ENCODE data around the gene ADSS1.

ADSS1 gene

DNA sequence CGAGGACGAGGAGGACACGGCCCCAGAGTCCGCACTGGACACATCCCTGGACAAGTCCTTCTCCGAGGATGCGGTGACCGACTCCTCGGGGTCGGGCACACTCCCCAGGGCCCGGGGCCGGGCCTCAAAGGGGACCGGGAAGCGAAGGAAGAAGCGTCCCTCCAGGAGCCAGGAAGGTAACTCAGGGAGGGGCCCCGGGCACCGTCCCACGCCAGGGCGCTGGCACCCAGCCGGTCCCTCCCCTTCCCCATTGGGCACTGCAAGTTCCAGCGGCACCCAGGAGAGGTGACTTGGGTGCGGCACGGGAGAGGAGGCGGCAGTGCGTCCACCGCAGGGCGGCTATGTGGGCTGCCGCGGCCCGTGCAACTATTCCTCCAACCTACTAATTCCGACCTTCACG lies 9.3 kb upstream of the ADSS1 start:
- Histone ChIP-seq H3K9me3 (ENCODE audit: control insufficient read depth, low read depth, low read length) (no peaks in the 10 kb centered on the region), H3K27me3 (ENCODE audit: control insufficient read depth, insufficient read depth, low read length) (no peaks in the 10 kb centered on the region), H3K4me3 (ENCODE audit: low read length) (no peak overlapping the region), H3K4me1 (ENCODE audit: control insufficient read depth, low read depth, low read length) (no peaks in the 10 kb centered on the region), H3K36me3 (ENCODE audit: control insufficient read depth, low read depth, low read length) (peaks cover 17% of the 10 kb centered on the region), H3K27ac (ENCODE audit: low read length) (no peak overlapping the region), H3K9ac (ENCODE audit: low read length) (no peak overlapping the region)

DNA sequence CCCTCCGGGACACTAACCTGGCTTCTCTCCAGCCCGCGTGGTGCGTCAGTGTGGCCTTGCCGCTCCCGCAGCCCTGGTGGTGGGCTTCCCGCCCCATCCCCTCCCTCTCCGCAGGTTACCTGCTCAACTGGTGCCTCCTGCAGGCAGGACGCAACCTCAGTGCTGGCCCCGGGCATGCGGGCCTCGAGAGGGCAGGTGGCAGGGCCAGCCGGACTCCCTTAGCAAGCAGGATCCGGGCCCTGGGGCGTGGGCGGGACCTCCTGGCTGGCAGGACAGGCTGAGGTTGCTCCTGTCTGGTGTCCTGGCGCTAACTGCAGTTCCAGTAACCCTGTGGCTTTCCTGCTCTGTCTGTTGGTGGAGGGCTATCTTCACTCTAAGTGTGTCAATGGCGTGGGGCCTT lies 8.6 kb upstream of the ADSS1 start:
- no peaks in the 10 kb centered on the region for H3K27me3 ChIP-seq (ENCODE audit: control insufficient read depth, insufficient read depth, low read length)
- no peak overlapping the region for H3K9ac ChIP-seq (ENCODE audit: low read length)
- no peak overlapping the region for H3K4me3 ChIP-seq (ENCODE audit: low read length)
- no peaks in the 10 kb centered on the region for H3K4me1 ChIP-seq (ENCODE audit: control insufficient read depth, low read depth, low read length)
- peaks cover 14% of the 10 kb centered on the region for H3K36me3 ChIP-seq (ENCODE audit: control insufficient read depth, low read depth, low read length)
- H3K9me3 ChIP-seq (ENCODE audit: control insufficient read depth, low read depth, low read length), result no peaks in the 10 kb centered on the region
- no peak overlapping the region for H3K27ac ChIP-seq (ENCODE audit: low read length)

DNA sequence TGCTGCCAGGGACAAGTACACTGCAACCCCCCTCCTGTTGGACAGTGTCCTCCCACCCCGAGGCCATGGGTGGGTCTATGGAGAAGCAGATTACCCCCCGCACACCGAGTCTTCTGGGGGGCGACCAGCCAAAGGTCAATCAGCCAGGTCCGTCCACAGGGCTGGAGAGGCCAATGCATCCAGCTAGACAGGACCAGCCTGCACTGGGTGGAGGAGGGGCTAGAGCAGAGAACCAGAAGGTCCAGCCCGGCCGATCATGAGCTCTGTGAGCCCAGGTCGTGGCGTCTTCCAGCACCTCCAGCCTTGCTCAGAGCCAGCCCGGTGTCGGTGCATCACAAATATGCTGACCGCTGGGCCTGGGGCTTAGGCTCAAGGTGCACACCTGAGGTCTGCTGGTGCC lies 8.2 kb upstream of the ADSS1 start:
- H3K27ac ChIP-seq (ENCODE audit: low read length), result no peak overlapping the region
- no peak overlapping the region for H3K9ac ChIP-seq (ENCODE audit: low read length)
- H3K4me3 ChIP-seq (ENCODE audit: low read length), result no peak overlapping the region
- no peaks in the 10 kb centered on the region for H3K27me3 ChIP-seq (ENCODE audit: control insufficient read depth, insufficient read depth, low read length)
- H3K9me3 ChIP-seq (ENCODE audit: control insufficient read depth, low read depth, low read length), result no peaks in the 10 kb centered on the region
- no peaks in the 10 kb centered on the region for H3K4me1 ChIP-seq (ENCODE audit: control insufficient read depth, low read depth, low read length)
- H3K36me3 ChIP-seq (ENCODE audit: control insufficient read depth, low read depth, low read length), result peaks cover 12% of the 10 kb centered on the region

DNA sequence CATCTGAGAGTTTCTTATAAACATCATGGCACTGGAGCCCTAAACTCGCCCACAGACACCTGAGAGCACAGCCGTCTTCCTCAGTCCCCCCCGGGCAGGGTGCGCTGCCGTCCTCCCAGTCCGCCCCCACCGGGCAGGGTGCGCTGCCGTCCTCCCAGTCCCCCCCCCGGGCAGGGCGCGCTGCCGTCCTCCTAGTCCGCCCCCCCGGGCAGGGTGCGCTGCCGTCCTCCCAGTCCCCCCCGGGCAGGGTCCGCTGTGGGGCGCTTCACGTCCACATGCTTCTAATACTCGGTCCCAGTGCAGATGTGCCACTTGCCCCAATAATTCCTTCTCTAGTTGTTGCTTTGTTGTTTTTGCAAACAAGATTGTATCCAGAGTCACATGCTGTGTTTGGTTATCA lies 6.9 kb upstream of the ADSS1 start:
- H3K36me3 ChIP-seq (ENCODE audit: control insufficient read depth, low read depth, low read length), result peaks cover 8% of the 10 kb centered on the region
- no peaks in the 10 kb centered on the region for H3K9me3 ChIP-seq (ENCODE audit: control insufficient read depth, low read depth, low read length)
- H3K27ac ChIP-seq (ENCODE audit: low read length), result no peak overlapping the region
- no peaks in the 10 kb centered on the region for H3K27me3 ChIP-seq (ENCODE audit: control insufficient read depth, insufficient read depth, low read length)
- H3K4me1 ChIP-seq (ENCODE audit: control insufficient read depth, low read depth, low read length), result no peaks in the 10 kb centered on the region
- no peak overlapping the region for H3K4me3 ChIP-seq (ENCODE audit: low read length)
- H3K9ac ChIP-seq (ENCODE audit: low read length), result no peak overlapping the region

DNA sequence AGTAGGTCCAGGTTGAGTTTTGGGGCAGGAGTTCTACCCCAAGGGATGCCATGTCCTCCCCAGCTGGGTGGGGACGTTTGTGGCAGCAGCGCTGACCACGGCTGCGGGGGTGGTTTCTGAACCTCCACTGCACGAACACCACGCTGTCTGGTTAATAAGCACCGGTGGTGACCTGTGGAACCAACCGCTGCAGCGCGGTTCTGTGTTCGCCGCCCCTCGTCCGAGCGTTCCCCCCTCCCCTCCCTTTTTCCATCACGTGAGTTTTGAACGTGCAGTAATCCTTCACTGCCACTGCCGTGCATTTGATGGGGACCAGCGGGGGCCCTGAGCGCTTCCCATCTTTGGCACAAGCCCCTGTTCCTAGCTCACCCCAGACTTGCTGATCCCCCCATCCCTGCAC lies 6.4 kb upstream of the ADSS1 start:
- Histone ChIP-seq H3K4me3 (ENCODE audit: low read length) (no peak overlapping the region), H3K4me1 (ENCODE audit: control insufficient read depth, low read depth, low read length) (no peaks in the 10 kb centered on the region), H3K9me3 (ENCODE audit: control insufficient read depth, low read depth, low read length) (no peaks in the 10 kb centered on the region), H3K27me3 (ENCODE audit: control insufficient read depth, insufficient read depth, low read length) (no peaks in the 10 kb centered on the region), H3K9ac (ENCODE audit: low read length) (no peak overlapping the region), H3K27ac (ENCODE audit: low read length) (no peak overlapping the region), H3K36me3 (ENCODE audit: control insufficient read depth, low read depth, low read length) (peaks cover 6% of the 10 kb centered on the region)

DNA sequence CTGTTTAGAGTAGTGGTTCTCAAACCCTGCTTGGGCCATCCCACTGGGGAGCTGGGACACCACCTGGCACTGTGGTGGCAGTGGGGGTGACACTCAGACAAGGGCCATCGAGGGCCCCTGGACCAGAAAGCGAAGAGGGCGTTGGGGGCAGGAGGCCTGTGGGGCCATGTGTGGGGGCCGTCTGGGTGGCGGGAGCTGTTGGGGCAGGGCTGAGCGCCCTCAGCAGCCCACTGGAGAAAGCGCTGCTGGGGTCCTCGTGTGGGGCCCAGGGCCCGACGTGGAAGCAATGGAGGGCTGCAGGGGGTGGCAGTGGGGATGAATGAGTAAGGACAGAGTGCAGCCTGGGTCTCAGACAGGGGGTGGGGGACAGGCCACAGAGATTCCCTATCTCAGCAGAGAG lies 5.9 kb upstream of the ADSS1 start:
- Histone ChIP-seq H3K27me3 (ENCODE audit: control insufficient read depth, insufficient read depth, low read length) (no peaks in the 10 kb centered on the region), H3K27ac (ENCODE audit: low read length) (no peak overlapping the region), H3K36me3 (ENCODE audit: control insufficient read depth, low read depth, low read length) (peaks cover 6% of the 10 kb centered on the region), H3K9me3 (ENCODE audit: control insufficient read depth, low read depth, low read length) (no peaks in the 10 kb centered on the region), H3K4me1 (ENCODE audit: control insufficient read depth, low read depth, low read length) (no peaks in the 10 kb centered on the region), H3K9ac (ENCODE audit: low read length) (no peak overlapping the region), H3K4me3 (ENCODE audit: low read length) (no peak overlapping the region)

DNA sequence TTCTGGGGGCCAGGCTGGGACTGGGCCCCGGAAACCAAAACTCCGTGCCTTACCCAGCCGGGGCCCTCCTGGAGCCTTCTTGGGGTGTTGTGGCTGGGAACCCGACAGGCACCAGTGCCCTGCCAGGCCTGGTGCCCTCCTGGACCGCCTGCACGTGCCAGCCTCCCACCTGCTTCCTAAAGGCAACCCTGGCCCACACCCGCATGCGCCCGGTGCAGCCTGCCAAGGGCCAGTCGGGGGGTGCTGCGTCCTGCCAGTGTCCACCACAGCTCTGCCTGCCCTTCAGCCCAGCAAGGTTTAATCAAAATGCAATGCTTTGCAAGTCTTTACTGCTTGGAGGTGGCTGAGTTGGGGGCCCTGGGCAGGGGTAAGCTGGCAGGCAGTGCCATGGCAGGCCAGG lies 5.2 kb upstream of the ADSS1 start:
- H3K36me3 ChIP-seq (ENCODE audit: control insufficient read depth, low read depth, low read length), result peaks cover 6% of the 10 kb centered on the region
- H3K27ac ChIP-seq (ENCODE audit: low read length), result no peak overlapping the region
- H3K4me1 ChIP-seq (ENCODE audit: control insufficient read depth, low read depth, low read length), result no peaks in the 10 kb centered on the region
- no peak overlapping the region for H3K4me3 ChIP-seq (ENCODE audit: low read length)
- no peaks in the 10 kb centered on the region for H3K27me3 ChIP-seq (ENCODE audit: control insufficient read depth, insufficient read depth, low read length)
- H3K9me3 ChIP-seq (ENCODE audit: control insufficient read depth, low read depth, low read length), result no peaks in the 10 kb centered on the region
- H3K9ac ChIP-seq (ENCODE audit: low read length), result no peak overlapping the region

DNA sequence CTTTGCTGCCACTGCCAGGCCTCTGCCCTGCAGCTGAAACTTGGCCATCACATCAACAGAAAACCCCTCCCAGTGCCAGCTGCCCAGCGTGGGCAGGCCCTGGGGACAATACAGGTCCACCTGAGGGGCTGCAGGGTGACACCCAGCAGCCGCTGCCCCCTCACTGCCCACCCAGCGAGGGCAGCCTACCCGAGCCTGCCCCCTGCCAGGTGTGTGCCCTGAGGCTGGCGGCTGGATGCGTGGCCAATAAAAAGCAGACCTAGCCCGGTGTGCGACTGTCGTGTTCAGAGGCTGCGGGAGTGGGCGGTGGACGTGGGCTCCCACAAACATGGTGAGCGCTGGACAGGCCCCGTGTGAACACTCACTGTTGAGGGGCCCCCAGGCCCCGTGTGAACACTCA lies 4.7 kb upstream of the ADSS1 start:
- no peaks in the 10 kb centered on the region for H3K4me1 ChIP-seq (ENCODE audit: control insufficient read depth, low read depth, low read length)
- H3K4me3 ChIP-seq (ENCODE audit: low read length), result no peak overlapping the region
- no peak overlapping the region for H3K27ac ChIP-seq (ENCODE audit: low read length)
- no peak overlapping the region for H3K9ac ChIP-seq (ENCODE audit: low read length)
- H3K27me3 ChIP-seq (ENCODE audit: control insufficient read depth, insufficient read depth, low read length), result no peaks in the 10 kb centered on the region
- H3K36me3 ChIP-seq (ENCODE audit: control insufficient read depth, low read depth, low read length), result peaks cover 5% of the 10 kb centered on the region
- H3K9me3 ChIP-seq (ENCODE audit: control insufficient read depth, low read depth, low read length), result no peaks in the 10 kb centered on the region

DNA sequence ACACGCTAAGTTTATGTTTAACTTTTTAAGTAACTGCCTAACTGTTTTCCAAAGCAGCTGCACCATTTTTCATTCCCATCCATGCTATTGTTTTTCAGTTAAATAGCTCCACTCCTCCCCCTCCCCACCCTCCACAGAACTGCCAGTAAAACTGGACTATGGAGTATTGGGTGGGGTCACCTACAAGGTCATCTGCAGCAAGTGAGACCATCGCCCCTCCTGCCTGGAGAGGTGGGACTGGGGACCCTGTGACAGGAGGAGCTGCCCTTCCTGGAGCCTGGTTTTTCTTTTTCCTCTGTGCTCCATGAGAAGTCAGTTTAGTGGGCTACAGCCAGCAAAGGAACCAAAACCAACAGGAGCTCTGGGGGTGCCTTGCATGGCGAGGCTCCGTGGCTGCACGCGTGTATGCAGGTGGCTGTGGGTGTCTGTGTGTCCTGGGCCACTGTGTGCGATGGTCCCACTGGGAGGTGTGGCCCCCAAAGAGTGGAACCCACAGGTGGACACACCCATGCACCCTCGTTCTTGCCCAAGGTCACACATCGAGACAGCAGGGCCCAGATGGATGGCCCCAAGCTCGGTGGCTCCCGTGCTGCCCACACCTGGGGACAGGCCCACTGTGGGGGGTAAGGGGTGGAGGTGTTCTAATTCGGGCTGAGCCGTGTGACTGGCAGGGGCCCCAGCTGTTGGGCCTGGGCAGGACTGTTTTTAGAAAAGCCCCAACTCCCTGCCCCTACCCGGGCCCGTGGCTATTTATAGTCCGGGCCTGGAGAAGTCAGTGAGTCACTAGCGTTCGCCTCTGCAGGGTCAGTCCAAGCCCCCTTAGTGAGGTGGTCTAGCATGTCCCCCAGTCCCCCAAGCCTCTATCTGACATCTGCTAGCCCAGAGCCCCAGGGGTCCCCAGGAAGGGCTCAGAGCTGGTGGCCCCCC lies 2.3 kb upstream of the ADSS1 start:
- H3K4me1 ChIP-seq (ENCODE audit: control insufficient read depth, low read depth, low read length), result peaks cover 4% of the 10 kb centered on the region

DNA sequence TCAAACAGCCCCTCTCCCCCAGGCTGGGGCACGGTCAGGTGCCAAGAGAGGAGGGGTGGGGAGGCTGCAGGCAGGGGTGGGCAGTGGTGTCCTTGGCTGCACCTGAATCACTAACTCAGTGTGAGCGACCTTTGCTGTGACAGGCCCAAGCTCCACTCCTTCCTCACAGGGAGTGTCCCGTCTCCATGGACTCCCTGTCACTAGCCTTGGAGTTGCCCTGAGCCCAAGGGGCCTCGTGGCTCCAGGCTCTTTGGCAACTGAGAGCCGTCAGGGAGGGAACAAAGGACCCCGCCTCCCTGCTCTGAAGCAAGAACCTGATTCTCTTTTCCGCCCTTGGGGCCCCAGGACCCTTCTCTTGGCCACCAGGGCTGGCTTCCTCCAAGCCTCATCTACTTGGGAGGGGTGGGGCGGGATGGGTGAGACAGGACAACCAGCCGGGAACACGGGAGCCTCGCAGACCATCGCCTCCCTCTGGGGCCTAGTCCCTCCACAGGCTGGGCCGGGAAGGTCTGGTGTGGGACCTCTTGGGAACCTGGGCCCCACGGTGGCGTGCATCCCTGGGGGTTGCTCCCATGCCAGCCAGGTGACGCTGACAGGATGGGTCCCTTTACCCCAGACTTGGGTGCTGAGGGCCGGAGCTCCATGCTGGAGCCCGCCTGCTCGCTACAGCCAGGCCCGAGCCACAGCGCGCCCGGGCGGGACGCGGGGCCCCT lies 935 bp upstream of the ADSS1 start:
- H3K9ac ChIP-seq (ENCODE audit: low read length), result no peak overlapping the region
- peaks cover 4% of the 10 kb centered on the region for H3K4me1 ChIP-seq (ENCODE audit: control insufficient read depth, low read depth, low read length)
- no peak overlapping the region for H3K4me3 ChIP-seq (ENCODE audit: low read length)

More for the DNA sequence above, 2.3 kb upstream of the ADSS1 start:
- no peak overlapping the region for H3K4me3 ChIP-seq (ENCODE audit: low read length)
- no peaks in the 10 kb centered on the region for H3K27me3 ChIP-seq (ENCODE audit: control insufficient read depth, insufficient read depth, low read length)
- H3K36me3 ChIP-seq (ENCODE audit: control insufficient read depth, low read depth, low read length), result no peaks in the 10 kb centered on the region
- H3K27ac ChIP-seq (ENCODE audit: low read length), result no peak overlapping the region
- no peaks in the 10 kb centered on the region for H3K9me3 ChIP-seq (ENCODE audit: control insufficient read depth, low read depth, low read length)
- no peak overlapping the region for H3K9ac ChIP-seq (ENCODE audit: low read length)

DNA sequence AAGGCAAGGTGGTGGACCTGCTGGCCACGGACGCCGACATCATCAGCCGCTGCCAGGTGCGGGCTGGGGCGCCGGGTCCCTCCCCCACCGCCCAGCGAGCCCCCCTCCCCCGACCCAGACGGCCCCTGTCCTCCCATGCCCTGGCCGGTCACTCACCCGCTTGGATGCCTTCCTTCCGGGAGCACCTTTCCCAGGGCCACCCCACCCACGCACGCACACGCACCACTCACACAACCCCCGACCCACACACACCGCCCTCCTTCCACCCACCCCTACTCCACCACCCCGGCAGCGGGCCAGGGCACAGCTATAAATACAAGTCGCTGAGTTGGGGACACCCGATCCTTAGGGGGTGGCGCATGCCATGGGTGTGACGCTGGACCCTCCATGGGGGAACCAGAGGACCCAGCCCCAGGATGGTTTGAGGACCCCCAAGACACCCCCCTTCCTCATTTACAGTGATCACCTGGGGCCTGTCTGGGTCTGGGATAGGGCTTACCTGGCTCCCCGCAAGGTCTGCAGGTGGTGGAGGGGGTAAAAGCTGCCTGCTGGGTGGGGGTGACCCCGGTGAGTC lies 465 bp downstream of the ADSS1 start:
- no peak overlapping the region for H3K27ac ChIP-seq (ENCODE audit: low read length)
- H3K9me3 ChIP-seq (ENCODE audit: control insufficient read depth, low read depth, low read length), result no peaks in the 10 kb centered on the region
- H3K4me1 ChIP-seq (ENCODE audit: control insufficient read depth, low read depth, low read length), result peaks cover 4% of the 10 kb centered on the region
- H3K4me3 ChIP-seq (ENCODE audit: low read length), result peak overlapping the region; percentile 62
- no peak overlapping the region for H3K9ac ChIP-seq (ENCODE audit: low read length)
- H3K36me3 ChIP-seq (ENCODE audit: control insufficient read depth, low read depth, low read length), result no peaks in the 10 kb centered on the region
- H3K27me3 ChIP-seq (ENCODE audit: control insufficient read depth, insufficient read depth, low read length), result no peaks in the 10 kb centered on the region

More for the DNA sequence above, 935 bp upstream of the ADSS1 start:
- Histone ChIP-seq H3K27me3 (ENCODE audit: control insufficient read depth, insufficient read depth, low read length) (no peaks in the 10 kb centered on the region), H3K9me3 (ENCODE audit: control insufficient read depth, low read depth, low read length) (no peaks in the 10 kb centered on the region), H3K36me3 (ENCODE audit: control insufficient read depth, low read depth, low read length) (no peaks in the 10 kb centered on the region), H3K27ac (ENCODE audit: low read length) (no peak overlapping the region)
